ENCODE measurements around the gene STK32B.

DNA sequence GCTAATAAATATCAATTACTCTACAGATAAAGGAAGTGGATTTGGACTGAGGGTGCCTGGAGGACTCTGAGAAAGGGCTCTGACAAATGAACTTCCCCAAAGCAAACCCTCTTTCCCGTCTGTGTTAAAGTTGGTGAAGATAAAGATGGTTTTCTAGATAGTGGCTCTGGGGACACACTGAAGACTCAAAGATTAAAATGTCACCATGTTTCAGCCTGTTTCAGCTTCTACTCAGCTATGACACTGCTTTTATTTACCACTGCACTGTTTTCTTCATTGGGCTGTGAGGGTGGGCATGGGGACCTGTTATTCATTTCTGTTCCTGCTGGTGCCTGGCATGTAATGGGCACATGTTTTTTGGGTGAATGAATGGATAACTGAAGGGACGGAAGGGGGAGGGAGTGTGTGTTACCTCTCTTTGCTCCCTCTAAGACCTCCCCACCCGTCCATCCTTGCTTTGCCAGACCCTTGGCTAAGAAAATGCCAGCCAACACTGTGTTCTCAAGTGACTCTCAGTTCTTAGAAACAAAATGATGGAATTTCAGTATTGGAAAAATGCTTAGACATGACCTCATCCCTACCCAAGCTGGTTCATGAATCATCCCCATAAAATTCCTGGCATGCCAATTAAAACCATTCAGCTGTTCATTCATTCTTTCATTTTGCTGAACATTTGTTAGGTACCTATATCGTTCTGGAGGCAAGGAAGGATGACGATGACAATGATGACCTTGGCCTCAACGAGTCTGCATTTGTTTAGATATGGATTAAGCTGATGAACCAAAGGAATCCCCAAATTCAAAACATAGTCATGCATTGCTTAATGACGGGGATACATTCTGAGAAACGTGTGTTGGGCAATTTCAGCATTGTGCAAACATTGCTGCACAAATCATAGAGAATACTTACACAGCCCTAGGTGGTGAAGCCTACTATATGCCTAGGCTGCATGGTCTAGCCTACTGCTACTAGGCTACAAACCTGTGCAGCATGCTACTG is 13.4 kb upstream of the STK32B start:
- TF ChIP-seq, protein P1, sequence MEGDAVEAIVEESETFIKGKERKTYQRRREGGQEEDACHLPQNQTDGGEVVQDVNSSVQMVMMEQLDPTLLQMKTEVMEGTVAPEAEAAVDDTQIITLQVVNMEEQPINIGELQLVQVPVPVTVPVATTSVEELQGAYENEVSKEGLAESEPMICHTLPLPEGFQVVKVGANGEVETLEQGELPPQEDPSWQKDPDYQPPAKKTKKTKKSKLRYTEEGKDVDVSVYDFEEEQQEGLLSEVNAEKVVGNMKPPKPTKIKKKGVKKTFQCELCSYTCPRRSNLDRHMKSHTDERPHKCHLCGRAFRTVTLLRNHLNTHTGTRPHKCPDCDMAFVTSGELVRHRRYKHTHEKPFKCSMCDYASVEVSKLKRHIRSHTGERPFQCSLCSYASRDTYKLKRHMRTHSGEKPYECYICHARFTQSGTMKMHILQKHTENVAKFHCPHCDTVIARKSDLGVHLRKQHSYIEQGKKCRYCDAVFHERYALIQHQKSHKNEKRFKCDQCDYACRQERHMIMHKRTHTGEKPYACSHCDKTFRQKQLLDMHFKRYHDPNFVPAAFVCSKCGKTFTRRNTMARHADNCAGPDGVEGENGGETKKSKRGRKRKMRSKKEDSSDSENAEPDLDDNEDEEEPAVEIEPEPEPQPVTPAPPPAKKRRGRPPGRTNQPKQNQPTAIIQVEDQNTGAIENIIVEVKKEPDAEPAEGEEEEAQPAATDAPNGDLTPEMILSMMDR (conservative IDR thresholded peaks at IDR 0.05; ENCODE audit: low read length): no peak
- no peak for TF ChIP-seq EZH2phosphoT487 (IDR thresholded peaks at IDR 0.05; ENCODE audit: borderline replicate concordance)

Data from Loucy (cell line).